NT2/D1 (cell line): ENCODE results near the gene RHCG.

Experiments
- SUZ12 ChIP-seq: IDR thresholded peaks from 2 replicates; pipeline ENCODE4 v1.6.1; 2011; ENCODE audit not compliant: insufficient read length, insufficient read depth; ENCODE audit errors: extremely low read depth
- YY1 ChIP-seq: IDR thresholded peaks from 2 replicates; pipeline ENCODE4 v1.6.1; 2011; ENCODE audit not compliant: insufficient read length, insufficient read depth

GRCh38 chr15:89515477-89515876 lies 19.1 kb upstream of the RHCG start:
- no peak for TF ChIP-seq YY1
- TF ChIP-seq SUZ12 = no peak
